ENCODE data around the gene NT5DC1.
"Not testable (repeated sequence)": the region's sequence is repeated elsewhere in the genome, so short reads cannot be mapped to it uniquely, and the experiment has no call there.

The NT5DC1 gene

GRCh38 chr6:116094041-116094440 is 6.6 kb upstream of the NT5DC1 start:
- no peak for DNase-seq

GRCh38 chr6:116096048-116096759 is 4.4 kb upstream of the NT5DC1 start:
- DNase-seq, result not testable (repeated sequence)

- no peak for DNase-seq
Observed at GRCh38 chr6:116096979-116097816, 3.5 kb upstream of the NT5DC1 start.

- no peak for DNase-seq
Observed at GRCh38 chr6:116099036-116099435, 1.6 kb upstream of the NT5DC1 start.

GRCh38 chr6:116101302-116101718 is 657 bp downstream of the NT5DC1 start:
- DNase-seq, result no peak

- DNase-seq, result no peak
Observed at GRCh38 chr6:116101790-116102189, 1.1 kb downstream of the NT5DC1 start.

GRCh38 chr6:116102873-116103272 is 2.2 kb downstream of the NT5DC1 start:
- no peak for DNase-seq

GRCh38 chr6:116104636-116105035 is 4.0 kb downstream of the NT5DC1 start:
- DNase-seq, result no peak

- no peak for DNase-seq
Observed at GRCh38 chr6:116105247-116105646, 4.6 kb downstream of the NT5DC1 start.

- no peak for DNase-seq
Observed at GRCh38 chr6:116106146-116106545, 5.5 kb downstream of the NT5DC1 start.

- no peak for DNase-seq
Observed at GRCh38 chr6:116108836-116109235, 8.2 kb downstream of the NT5DC1 start.

- peak in 1 of 2 experiments; percentile 11 for DNase-seq
Observed at GRCh38 chr6:116111552-116112528, 11.2 kb downstream of the NT5DC1 start.

GRCh38 chr6:116113386-116113785 is 12.7 kb downstream of the NT5DC1 start:
- DNase-seq, result no peak

- no peak for DNase-seq
Observed at GRCh38 chr6:116115781-116116180, 15.1 kb downstream of the NT5DC1 start.

- DNase-seq, result no peak
Observed at GRCh38 chr6:116118608-116119007, 18.0 kb downstream of the NT5DC1 start.

GRCh38 chr6:116120430-116120829 is 19.8 kb downstream of the NT5DC1 start:
- DNase-seq, result no peak

GRCh38 chr6:116126032-116126431 is 25.4 kb downstream of the NT5DC1 start, which contains the start of gene COL10A1:
TSS of gene COL10A1 (minus strand) at chr6:116126132. CDS start at chr6:116125492, 640 bp downstream.
- no peak for DNase-seq

- no peak for DNase-seq
Observed at GRCh38 chr6:116127771-116128493, 27.3 kb downstream of the NT5DC1 start.

GRCh38 chr6:116133453-116133852 is 32.8 kb downstream of the NT5DC1 start:
- DNase-seq, result no peak

GRCh38 chr6:116136373-116136772 is 35.7 kb downstream of the NT5DC1 start:
- DNase-seq, result no peak

GRCh38 chr6:116136933-116137340 is 36.3 kb downstream of the NT5DC1 start:
- DNase-seq, result no peak

GRCh38 chr6:116139917-116140316 is 39.3 kb downstream of the NT5DC1 start:
- DNase-seq, result no peak

All from NCI-H1930 (cell line).